HepG2 (cell line): ENCODE measurements around the gene GRHL3.

Experiments
- EP300 ChIP-seq, 3 experiments: sonication (generic) in 1 of 3; formaldehyde crosslinking in 1 of 3; IDR thresholded peaks; 2 replicates each; pipeline versions ENCODE4 v1.5.1 to v1.6.1; 2011 to 2020; ENCODE audit warnings: low read depth in 2 of 3, low read length in 2 of 3, borderline replicate concordance in 1 of 3, improper control_type of control experiment in 1 of 3, mild to moderate bottlenecking in 1 of 3, missing genetic modification reagents in 1 of 3, moderate library complexity in 1 of 3
- PBX3 ChIP-seq: sonication (generic); formaldehyde crosslinking; IDR thresholded peaks from 2 replicates; pipeline ENCODE4 v1.8.1; 2023; ENCODE audit warnings: missing genetic modification reagents, inconsistent platforms, borderline replicate concordance

- TF ChIP-seq EP300 (IDR thresholded peaks at IDR 0.05; ENCODE audit: low read depth in 2 of 2, low read length in 2 of 2) (no peak), EP300 (CRISPR knock-in tag; IDR thresholded peaks at IDR 0.05; ENCODE audit: borderline replicate concordance) (no peak), PBX3 (CRISPR knock-in tag) (no peak)
These were observed 2.5 kb upstream of the GRHL3 start for GRCh38 chr1:24316645-24317044.
